Activated B cell treated with CpG ODN at 0.5 μM for 24 hours (primary cell): ENCODE results near the gene KATNIP. TPM values are rescaled to one million over a fixed set of nuclear protein-coding genes. Genes with fewer than 3 reads are reported as not detected.

Source experiments
- ATAC-seq: fragments of 200-7000 bp; cut with Tn5 transposase; one replicate; pipeline ENCODE4 v1.10.0; 2021; ENCODE audit warnings: low read depth, mild to moderate bottlenecking, moderate library complexity
- CTCF ChIA-PET: fragments of 350-600 bp; sonication (Branson Sonifier 250); formaldehyde crosslinking; loops from one replicate; lab custom pipeline; 2021; ENCODE audit warnings: antibody characterized with exemption; lab: Charles Lee
- POLR2A ChIA-PET: fragments of 350-600 bp; sonication (Branson Sonifier 250); formaldehyde crosslinking; loops from one replicate; lab custom pipeline; 2021; ENCODE audit warnings: antibody characterized with exemption; lab: Charles Lee
- DNase-seq: peaks from one replicate; pipeline ENCODE4 v3.0.0; 2022
- H3K27ac Mint-ChIP-seq: one replicate; pipeline ENCODE4 v1.8.0; 2020; ENCODE audit warnings: mixed read lengths
- H3K27me3 Mint-ChIP-seq: one replicate; pipeline ENCODE4 v1.8.0; 2021; ENCODE audit warnings: mixed read lengths
- H3K36me3 Mint-ChIP-seq: one replicate; pipeline ENCODE4 v1.8.0; 2021; ENCODE audit warnings: low read depth, mixed read lengths
- H3K4me1 Mint-ChIP-seq: one replicate; pipeline ENCODE4 v1.8.0; 2021; ENCODE audit warnings: mixed read lengths
- H3K4me3 Mint-ChIP-seq: one replicate; pipeline ENCODE4 v1.8.0; 2020; ENCODE audit warnings: mild to moderate bottlenecking, mixed read lengths
- H3K9me3 Mint-ChIP-seq: one replicate; pipeline ENCODE4 v1.8.0; 2020; ENCODE audit warnings: mixed read lengths
- CTCF ChIP-seq: fragments of 200-600 bp; IDR thresholded peaks from one replicate; pipeline ENCODE4 v1.8.0; 2022; ENCODE audit warnings: antibody characterized with exemption, mild to moderate bottlenecking
- intact Hi-C: fragments of 100-400 bp; cut with micrococcal nuclease; formaldehyde crosslinking; loops from one replicate; pipeline ENCODE4 v1.15.1; 2024
- total RNA-seq: library from RNA; stranded (reverse); gene quantifications from 2 replicates; pipeline ENCODE4 v1.2.3, GENCODE V29; 2022

KATNIP gene
- total RNA-seq, 1 donor from 2014 or later = 40.4 TPM

- no peaks in the 10 kb centered on the region for H3K27me3 Mint-ChIP-seq
- DNase-seq = no peak
- no peak overlapping the region for H3K27ac Mint-ChIP-seq
- no peaks in the 10 kb centered on the region for H3K9me3 Mint-ChIP-seq
- POLR2A ChIA-PET = no interaction called here
- no peak overlapping the region for H3K4me3 Mint-ChIP-seq
- intact Hi-C loops = no loop called here
- CTCF ChIA-PET = interaction anchor here (0.9 kb wide), 1 partner anchor 9 kb away, joined by 3 read pairs; no protein-coding TSS in a partner anchor
- no peaks in the 10 kb centered on the region for H3K4me1 Mint-ChIP-seq
- TF ChIP-seq CTCF = no peak
- H3K36me3 Mint-ChIP-seq = peaks cover 74% of the 10 kb centered on the region
- ATAC-seq = no peak
Measured at GRCh38 chr16:27516365-27516764, 33.6 kb upstream of the KATNIP start.

- Mint-ChIP-seq H3K9me3 (no peaks in the 10 kb centered on the region), H3K4me1 (no peaks in the 10 kb centered on the region), H3K27me3 (no peaks in the 10 kb centered on the region), H3K36me3 (peaks cover 71% of the 10 kb centered on the region), H3K4me3 (no peak overlapping the region), H3K27ac (no peak overlapping the region)
- CTCF ChIA-PET = no interaction called here
- POLR2A ChIA-PET = no interaction called here
- ATAC-seq (no peak), DNase-seq (no peak)
- intact Hi-C loops = no loop called here
- no peak for TF ChIP-seq CTCF
Measured at GRCh38 chr16:27517664-27518063, 32.3 kb upstream of the KATNIP start.

DNA sequence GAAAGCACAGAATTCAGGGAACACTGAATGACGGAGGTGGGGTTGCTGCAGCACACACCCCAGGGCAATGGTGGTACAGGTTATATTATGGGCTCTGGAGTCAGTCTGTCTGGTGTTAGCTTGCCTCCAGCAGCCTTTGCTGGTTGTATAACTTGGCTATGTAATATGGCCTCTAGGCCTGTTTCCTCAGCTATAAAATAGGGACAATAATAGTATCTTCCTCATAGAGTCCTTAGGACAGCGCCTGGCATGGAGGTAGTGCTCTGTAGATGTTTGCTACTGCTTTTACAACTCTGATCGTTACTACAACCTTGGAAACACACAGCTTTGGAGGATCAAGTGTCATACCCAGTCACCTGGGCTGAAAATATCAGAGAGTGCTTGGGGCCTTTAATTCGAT, 31.7 kb upstream of the KATNIP start:
- ChIA-PET CTCF (no interaction called here), POLR2A (no interaction called here)
- DNase-seq (no peak), ATAC-seq (no peak)
- Mint-ChIP-seq H3K36me3 (peaks cover 69% of the 10 kb centered on the region), H3K27me3 (no peaks in the 10 kb centered on the region), H3K4me3 (no peak overlapping the region), H3K4me1 (no peaks in the 10 kb centered on the region), H3K27ac (no peak overlapping the region), H3K9me3 (no peaks in the 10 kb centered on the region)
- TF ChIP-seq CTCF = no peak
- intact Hi-C loops = no loop called here

- CTCF ChIA-PET = no interaction called here
Measured at GRCh38 chr16:27520982-27521673, 28.8 kb upstream of the KATNIP start.

GRCh38 chr16:27522173-27522707, 27.7 kb upstream of the KATNIP start:
- TF ChIP-seq CTCF = no peak
- Mint-ChIP-seq H3K9me3 (no peaks in the 10 kb centered on the region), H3K27ac (no peak overlapping the region), H3K27me3 (no peaks in the 10 kb centered on the region), H3K36me3 (peaks cover 79% of the 10 kb centered on the region), H3K4me1 (no peaks in the 10 kb centered on the region), H3K4me3 (no peak overlapping the region)
- no peak for DNase-seq
- POLR2A ChIA-PET = no interaction called here
- intact Hi-C loops = no loop called here
- CTCF ChIA-PET = no interaction called here
- ATAC-seq = no peak

More at GRCh38 chr16:27520982-27521673, 28.8 kb upstream of the KATNIP start:
- POLR2A ChIA-PET = no interaction called here
- H3K9me3 Mint-ChIP-seq = no peaks in the 10 kb centered on the region
- H3K27me3 Mint-ChIP-seq = no peaks in the 10 kb centered on the region
- no peak for DNase-seq
- no peak overlapping the region for H3K4me3 Mint-ChIP-seq
- no peaks in the 10 kb centered on the region for H3K4me1 Mint-ChIP-seq
- no peak for ATAC-seq
- intact Hi-C loops = no loop called here
- H3K27ac Mint-ChIP-seq = no peak overlapping the region
- no peak for TF ChIP-seq CTCF
- peaks cover 78% of the 10 kb centered on the region for H3K36me3 Mint-ChIP-seq
